ENCODE measurements around the gene CPED1. TPM values are rescaled to one million over a fixed set of nuclear protein-coding genes. Genes with fewer than 3 reads are reported as not detected.

The CPED1 gene
- total RNA-seq, 1 donor from 2014 or later, result not detected

- no peak overlapping the region for H3K27ac Mint-ChIP-seq (ENCODE audit: unreplicated experiment)
- DNase-seq, result no peak
- H3K27me3 Mint-ChIP-seq (ENCODE audit: unreplicated experiment), result no peaks in the 10 kb centered on the region
- no peak for TF ChIP-seq CTCF (IDR thresholded peaks at IDR 0.05; ENCODE audit: partially characterized antibody, unreplicated experiment)
- no peak overlapping the region for H3K4me3 Mint-ChIP-seq (ENCODE audit: unreplicated experiment)
- peaks cover 6% of the 10 kb centered on the region for H3K4me1 Mint-ChIP-seq (ENCODE audit: low read depth, unreplicated experiment)
- no peaks in the 10 kb centered on the region for H3K9me3 Mint-ChIP-seq (ENCODE audit: unreplicated experiment)
- H3K36me3 Mint-ChIP-seq (ENCODE audit: unreplicated experiment), result no peaks in the 10 kb centered on the region
Observed at GRCh38 chr7:121105262-121105661, 116.8 kb downstream of the CPED1 start.

DNA sequence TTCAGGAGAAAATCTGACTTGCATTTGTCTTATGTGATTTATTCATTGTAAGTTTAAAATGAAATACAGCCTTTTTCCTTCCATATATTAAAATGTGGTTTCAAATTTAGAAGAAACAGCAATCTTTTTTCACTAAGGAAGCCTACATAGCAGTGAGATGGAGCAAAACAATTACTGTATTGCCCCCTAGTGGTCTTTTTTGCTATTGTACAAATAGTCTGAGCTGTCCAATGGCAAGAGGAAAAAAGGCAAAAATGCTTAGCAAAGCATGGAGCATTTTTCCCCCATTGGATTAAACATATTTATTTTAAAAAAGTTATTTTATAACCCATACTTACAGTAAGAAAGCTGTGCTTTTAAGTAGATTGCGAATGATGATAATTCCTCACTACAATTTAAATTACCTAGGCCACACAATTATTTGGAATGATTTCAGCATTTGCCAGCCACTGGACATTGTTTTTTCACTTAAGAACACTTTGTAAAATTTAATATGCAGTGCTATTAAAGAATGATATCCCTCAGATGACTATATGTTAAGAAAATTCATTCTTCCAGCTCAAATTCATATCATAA is 119.5 kb downstream of the CPED1 start:
- H3K4me1 Mint-ChIP-seq (ENCODE audit: low read depth, unreplicated experiment), result peaks cover 6% of the 10 kb centered on the region
- H3K27me3 Mint-ChIP-seq (ENCODE audit: unreplicated experiment), result no peaks in the 10 kb centered on the region
- no peaks in the 10 kb centered on the region for H3K9me3 Mint-ChIP-seq (ENCODE audit: unreplicated experiment)
- H3K36me3 Mint-ChIP-seq (ENCODE audit: unreplicated experiment), result no peaks in the 10 kb centered on the region
- TF ChIP-seq CTCF (IDR thresholded peaks at IDR 0.05; ENCODE audit: partially characterized antibody, unreplicated experiment), result peak; percentile 91
- no peak for DNase-seq
- H3K4me3 Mint-ChIP-seq (ENCODE audit: unreplicated experiment), result no peak overlapping the region
- no peak overlapping the region for H3K27ac Mint-ChIP-seq (ENCODE audit: unreplicated experiment)

GRCh38 chr7:121109145-121109544 is 120.6 kb downstream of the CPED1 start:
- no peaks in the 10 kb centered on the region for H3K27me3 Mint-ChIP-seq (ENCODE audit: unreplicated experiment)
- H3K36me3 Mint-ChIP-seq (ENCODE audit: unreplicated experiment), result no peaks in the 10 kb centered on the region
- no peaks in the 10 kb centered on the region for H3K9me3 Mint-ChIP-seq (ENCODE audit: unreplicated experiment)
- no peak for TF ChIP-seq CTCF (IDR thresholded peaks at IDR 0.05; ENCODE audit: partially characterized antibody, unreplicated experiment)
- no peak overlapping the region for H3K4me3 Mint-ChIP-seq (ENCODE audit: unreplicated experiment)
- no peak for DNase-seq
- peaks cover 6% of the 10 kb centered on the region for H3K4me1 Mint-ChIP-seq (ENCODE audit: low read depth, unreplicated experiment)
- no peak overlapping the region for H3K27ac Mint-ChIP-seq (ENCODE audit: unreplicated experiment)

DNA sequence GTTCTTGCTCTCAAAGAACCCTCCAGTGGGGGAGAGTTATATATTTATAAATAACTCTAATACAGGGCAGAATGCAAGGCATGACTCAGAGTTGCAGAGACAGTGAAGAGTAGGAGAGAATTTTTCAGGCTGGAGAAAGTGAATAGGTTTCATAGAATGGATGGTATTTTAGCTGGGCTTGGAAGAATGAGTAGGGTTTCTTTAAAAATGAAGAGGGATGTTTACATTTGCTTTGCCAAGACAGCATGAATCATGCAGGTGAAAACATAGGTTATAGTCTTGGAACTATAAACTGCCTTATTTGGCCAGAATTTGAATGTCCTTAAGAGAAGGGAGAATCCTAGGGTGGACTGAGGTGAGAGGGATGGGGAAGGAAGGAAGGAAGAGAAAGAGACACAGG is 124.8 kb downstream of the CPED1 start:
- H3K27me3 Mint-ChIP-seq (ENCODE audit: unreplicated experiment), result no peaks in the 10 kb centered on the region
- TF ChIP-seq CTCF (IDR thresholded peaks at IDR 0.05; ENCODE audit: partially characterized antibody, unreplicated experiment), result no peak
- H3K36me3 Mint-ChIP-seq (ENCODE audit: unreplicated experiment), result no peaks in the 10 kb centered on the region
- DNase-seq, result no peak
- H3K4me1 Mint-ChIP-seq (ENCODE audit: low read depth, unreplicated experiment), result no peaks in the 10 kb centered on the region
- no peak overlapping the region for H3K27ac Mint-ChIP-seq (ENCODE audit: unreplicated experiment)
- no peaks in the 10 kb centered on the region for H3K9me3 Mint-ChIP-seq (ENCODE audit: unreplicated experiment)
- H3K4me3 Mint-ChIP-seq (ENCODE audit: unreplicated experiment), result no peak overlapping the region

DNA sequence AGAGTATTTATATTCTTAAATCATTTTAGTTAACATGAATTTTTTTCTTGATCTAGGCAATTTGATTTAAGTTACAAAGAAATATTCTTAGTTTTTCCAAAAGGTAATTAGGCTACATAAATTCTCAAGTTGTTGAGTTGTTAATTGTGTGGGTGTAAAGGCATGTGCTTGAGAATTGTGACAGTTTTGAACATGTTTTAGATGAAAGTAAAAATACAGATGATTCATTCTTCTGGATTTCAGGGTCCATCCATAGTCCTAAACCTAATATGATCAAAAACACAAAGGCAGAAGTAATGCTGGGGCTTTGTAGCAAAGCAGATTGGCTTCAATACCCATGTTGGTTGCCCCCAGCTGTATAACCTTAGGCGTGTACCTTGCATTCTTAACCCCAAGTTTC is 127.9 kb downstream of the CPED1 start:
- no peak for DNase-seq
- TF ChIP-seq CTCF (IDR thresholded peaks at IDR 0.05; ENCODE audit: partially characterized antibody, unreplicated experiment), result no peak
- H3K4me1 Mint-ChIP-seq (ENCODE audit: low read depth, unreplicated experiment), result no peaks in the 10 kb centered on the region
- H3K27me3 Mint-ChIP-seq (ENCODE audit: unreplicated experiment), result no peaks in the 10 kb centered on the region
- H3K36me3 Mint-ChIP-seq (ENCODE audit: unreplicated experiment), result no peaks in the 10 kb centered on the region
- no peaks in the 10 kb centered on the region for H3K9me3 Mint-ChIP-seq (ENCODE audit: unreplicated experiment)
- no peak overlapping the region for H3K4me3 Mint-ChIP-seq (ENCODE audit: unreplicated experiment)
- no peak overlapping the region for H3K27ac Mint-ChIP-seq (ENCODE audit: unreplicated experiment)
